Breast epithelium (tissue), 3 donors: Measurements from ENCODE around the gene FLRT2.

ENCODE experiments used
- POLR2A ChIP-seq: fragments of 450-650 bp; IDR thresholded peaks from one replicate; pipeline ENCODE4 v1.6.1; 2016; ENCODE audit warnings: antibody characterized with exemption, mild to moderate bottlenecking, moderate library complexity
- POLR2AphosphoS5 ChIP-seq, 3 donors: sonication (generic); formaldehyde crosslinking; IDR thresholded peaks; one replicate each; pipeline ENCODE4 v1.6.1; 2017; ENCODE audit warnings: antibody characterized with exemption in 3 of 3
- TF ChIP-seq, protein P1 (sequence below), 3 donors: fragments of 450-650 bp; IDR thresholded peaks; one replicate each; pipeline ENCODE4 v1.5.1; 2016 to 2017; ENCODE audit warnings: antibody characterized with exemption in 3 of 3, mild to moderate bottlenecking in 3 of 3, moderate library complexity in 3 of 3

- TF ChIP-seq, protein P1, sequence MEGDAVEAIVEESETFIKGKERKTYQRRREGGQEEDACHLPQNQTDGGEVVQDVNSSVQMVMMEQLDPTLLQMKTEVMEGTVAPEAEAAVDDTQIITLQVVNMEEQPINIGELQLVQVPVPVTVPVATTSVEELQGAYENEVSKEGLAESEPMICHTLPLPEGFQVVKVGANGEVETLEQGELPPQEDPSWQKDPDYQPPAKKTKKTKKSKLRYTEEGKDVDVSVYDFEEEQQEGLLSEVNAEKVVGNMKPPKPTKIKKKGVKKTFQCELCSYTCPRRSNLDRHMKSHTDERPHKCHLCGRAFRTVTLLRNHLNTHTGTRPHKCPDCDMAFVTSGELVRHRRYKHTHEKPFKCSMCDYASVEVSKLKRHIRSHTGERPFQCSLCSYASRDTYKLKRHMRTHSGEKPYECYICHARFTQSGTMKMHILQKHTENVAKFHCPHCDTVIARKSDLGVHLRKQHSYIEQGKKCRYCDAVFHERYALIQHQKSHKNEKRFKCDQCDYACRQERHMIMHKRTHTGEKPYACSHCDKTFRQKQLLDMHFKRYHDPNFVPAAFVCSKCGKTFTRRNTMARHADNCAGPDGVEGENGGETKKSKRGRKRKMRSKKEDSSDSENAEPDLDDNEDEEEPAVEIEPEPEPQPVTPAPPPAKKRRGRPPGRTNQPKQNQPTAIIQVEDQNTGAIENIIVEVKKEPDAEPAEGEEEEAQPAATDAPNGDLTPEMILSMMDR (IDR thresholded peaks at IDR 0.05): no peak
- TF ChIP-seq POLR2AphosphoS5 (IDR thresholded peaks at IDR 0.05) (no peak), POLR2A (no peak)
Observed at GRCh38 chr14:85542623-85543022, 12.7 kb downstream of the FLRT2 start.
